Measurements from ENCODE around the gene PRSS22. TPM values are rescaled to one million over a fixed set of nuclear protein-coding genes. Genes with fewer than 3 reads are reported as not detected.

Gene PRSS22
- total RNA-seq, 2 donors from 2014 or later, result 5.0 to 6.2 TPM

DNA sequence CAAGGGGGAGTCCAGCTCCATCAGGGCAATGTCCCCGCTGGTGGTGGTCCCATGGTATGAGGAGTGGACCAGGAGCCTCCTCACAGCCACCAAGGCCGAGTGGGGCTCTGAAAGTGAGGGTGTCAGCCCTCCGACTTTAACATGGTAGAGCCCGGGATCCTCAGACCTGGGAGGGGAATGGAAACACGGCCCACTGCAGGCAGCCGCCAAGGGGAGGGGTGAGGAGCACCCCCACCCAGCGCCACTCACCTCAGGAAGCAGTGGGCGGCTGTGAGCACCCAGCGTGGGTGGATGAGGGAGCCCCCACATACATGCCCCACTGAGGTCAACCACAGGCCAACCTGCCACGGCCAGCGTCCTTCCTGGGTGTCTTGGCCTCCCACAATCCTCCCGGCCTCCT is 17.1 kb downstream of the PRSS22 start:
- H3K27ac ChIP-seq (ENCODE audit: low read depth, low read length), result no peak overlapping the region
- Mint-ChIP-seq H3K4me3 (no peak overlapping the region), H3K4me1 (peaks cover 8% of the 10 kb centered on the region), H3K36me3 (ENCODE audit: low read depth) (no peaks in the 10 kb centered on the region), H3K27me3 (ENCODE audit: insufficient read depth) (peaks cover 8% of the 10 kb centered on the region), H3K9me3 (peaks cover 4% of the 10 kb centered on the region), H3K27ac (no peak overlapping the region)
- no peaks in the 10 kb centered on the region for H3K27me3 ChIP-seq (ENCODE audit: control insufficient read depth, insufficient read depth, low read length, poor library complexity, severe bottlenecking)
- H3K9ac ChIP-seq (ENCODE audit: extremely low read depth, low read length, poor library complexity, severe bottlenecking), result no peak overlapping the region
- 90 to 96% methylated on average over 9 to 12 of the region's 12 CpGs for WGBS, 2 experiments (ENCODE audit: insufficient coverage in 1 of 2, insufficient read length in 1 of 2)
- TF ChIP-seq, protein P1, sequence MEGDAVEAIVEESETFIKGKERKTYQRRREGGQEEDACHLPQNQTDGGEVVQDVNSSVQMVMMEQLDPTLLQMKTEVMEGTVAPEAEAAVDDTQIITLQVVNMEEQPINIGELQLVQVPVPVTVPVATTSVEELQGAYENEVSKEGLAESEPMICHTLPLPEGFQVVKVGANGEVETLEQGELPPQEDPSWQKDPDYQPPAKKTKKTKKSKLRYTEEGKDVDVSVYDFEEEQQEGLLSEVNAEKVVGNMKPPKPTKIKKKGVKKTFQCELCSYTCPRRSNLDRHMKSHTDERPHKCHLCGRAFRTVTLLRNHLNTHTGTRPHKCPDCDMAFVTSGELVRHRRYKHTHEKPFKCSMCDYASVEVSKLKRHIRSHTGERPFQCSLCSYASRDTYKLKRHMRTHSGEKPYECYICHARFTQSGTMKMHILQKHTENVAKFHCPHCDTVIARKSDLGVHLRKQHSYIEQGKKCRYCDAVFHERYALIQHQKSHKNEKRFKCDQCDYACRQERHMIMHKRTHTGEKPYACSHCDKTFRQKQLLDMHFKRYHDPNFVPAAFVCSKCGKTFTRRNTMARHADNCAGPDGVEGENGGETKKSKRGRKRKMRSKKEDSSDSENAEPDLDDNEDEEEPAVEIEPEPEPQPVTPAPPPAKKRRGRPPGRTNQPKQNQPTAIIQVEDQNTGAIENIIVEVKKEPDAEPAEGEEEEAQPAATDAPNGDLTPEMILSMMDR (conservative IDR thresholded peaks at IDR 0.05), result no peak
- H3K36me3 ChIP-seq (ENCODE audit: control insufficient read depth, insufficient read depth, low read length), result no peaks in the 10 kb centered on the region
- peaks cover 5% of the 10 kb centered on the region for H3K4me1 ChIP-seq (ENCODE audit: control insufficient read depth, insufficient read depth, low read length)
- H3K9me3 ChIP-seq (ENCODE audit: control insufficient read depth, low read length), result no peaks in the 10 kb centered on the region
- no peak overlapping the region for H3K4me3 ChIP-seq (ENCODE audit: low read length)
- no peak for DNase-seq

DNA sequence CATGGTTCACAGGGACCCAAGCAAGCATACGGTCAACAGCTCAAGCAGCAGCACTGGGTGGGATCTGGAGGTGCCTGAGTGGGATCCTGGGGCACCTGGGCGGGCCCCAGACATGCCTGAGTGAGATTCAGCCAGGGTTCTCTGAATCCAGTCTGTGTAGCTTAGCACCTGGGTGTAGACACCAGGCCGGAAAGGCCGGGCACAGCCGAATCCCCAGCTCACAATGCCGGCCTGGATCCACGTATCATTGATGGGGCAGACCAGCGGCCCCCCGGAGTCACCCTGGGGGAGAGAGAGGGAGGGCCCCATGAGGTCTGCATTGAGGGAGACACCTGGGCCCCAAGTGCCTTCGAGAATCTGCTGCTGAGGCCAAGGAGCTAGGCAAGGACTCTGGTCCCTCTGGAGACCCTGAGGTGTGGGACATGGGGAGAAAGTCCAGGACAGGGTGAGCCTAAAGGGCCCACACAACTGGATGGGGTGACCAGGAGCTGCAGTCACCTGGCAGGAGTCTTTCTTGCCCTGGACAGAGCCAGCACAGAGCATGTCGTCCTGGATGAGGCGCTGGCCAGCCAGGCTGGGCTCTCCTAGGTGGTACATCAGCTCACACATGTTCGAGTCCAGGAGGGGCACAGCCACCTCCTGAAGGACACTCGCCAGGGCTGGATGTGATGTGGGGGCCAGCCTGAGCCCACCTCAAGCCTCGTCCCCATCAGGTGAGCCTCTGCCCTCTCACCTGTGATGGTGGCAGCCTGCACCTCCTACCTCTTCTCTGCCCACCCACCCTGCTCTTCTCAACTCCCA is 18.1 kb downstream of the PRSS22 start:
- TF ChIP-seq, protein P1 (conservative IDR thresholded peaks at IDR 0.05), result no peak
- no peak overlapping the region for H3K4me3 Mint-ChIP-seq
- Histone ChIP-seq H3K9ac (ENCODE audit: extremely low read depth, low read length, poor library complexity, severe bottlenecking) (no peak overlapping the region), H3K4me3 (ENCODE audit: low read length) (no peak overlapping the region), H3K9me3 (ENCODE audit: control insufficient read depth, low read length) (no peaks in the 10 kb centered on the region), H3K27ac (ENCODE audit: low read depth, low read length) (no peak overlapping the region), H3K27me3 (ENCODE audit: control insufficient read depth, insufficient read depth, low read length, poor library complexity, severe bottlenecking) (no peaks in the 10 kb centered on the region), H3K4me1 (ENCODE audit: control insufficient read depth, insufficient read depth, low read length) (peaks cover 6% of the 10 kb centered on the region), H3K36me3 (ENCODE audit: control insufficient read depth, insufficient read depth, low read length) (no peaks in the 10 kb centered on the region)
- no peaks in the 10 kb centered on the region for H3K9me3 Mint-ChIP-seq
- no peaks in the 10 kb centered on the region for H3K36me3 Mint-ChIP-seq (ENCODE audit: low read depth)
- no peak for DNase-seq
- peaks cover 8% of the 10 kb centered on the region for H3K27me3 Mint-ChIP-seq (ENCODE audit: insufficient read depth)
- no peak overlapping the region for H3K27ac Mint-ChIP-seq
- WGBS, 2 experiments (ENCODE audit: insufficient coverage in 1 of 2, insufficient read length in 1 of 2), result 79 to 92% methylated on average over 4 to 15 of the region's 15 CpGs
- peaks cover 9% of the 10 kb centered on the region for H3K4me1 Mint-ChIP-seq

GRCh38 chr16:2838928-2839327 is 19.0 kb downstream of the PRSS22 start:
- Histone ChIP-seq H3K9me3 (ENCODE audit: control insufficient read depth, low read length) (no peaks in the 10 kb centered on the region), H3K4me1 (ENCODE audit: control insufficient read depth, insufficient read depth, low read length) (peaks cover 6% of the 10 kb centered on the region), H3K36me3 (ENCODE audit: control insufficient read depth, insufficient read depth, low read length) (no peaks in the 10 kb centered on the region), H3K4me3 (ENCODE audit: low read length) (no peak overlapping the region), H3K9ac (ENCODE audit: extremely low read depth, low read length, poor library complexity, severe bottlenecking) (no peak overlapping the region), H3K27ac (ENCODE audit: low read depth, low read length) (no peak overlapping the region), H3K27me3 (ENCODE audit: control insufficient read depth, insufficient read depth, low read length, poor library complexity, severe bottlenecking) (no peaks in the 10 kb centered on the region)
- peak; percentile 93 for DNase-seq
- 18 to 19% methylated on average over 9 to 12 of the region's 12 CpGs for WGBS, 2 experiments (ENCODE audit: insufficient coverage in 1 of 2, insufficient read length in 1 of 2)
- Mint-ChIP-seq H3K9me3 (no peaks in the 10 kb centered on the region), H3K27me3 (ENCODE audit: insufficient read depth) (peaks cover 8% of the 10 kb centered on the region), H3K4me3 (no peak overlapping the region), H3K36me3 (ENCODE audit: low read depth) (no peaks in the 10 kb centered on the region), H3K4me1 (peaks cover 9% of the 10 kb centered on the region), H3K27ac (peak overlapping the region; percentile 53)
- TF ChIP-seq, protein P1 (conservative IDR thresholded peaks at IDR 0.05), result peak; percentile 98
